Measurements from ENCODE around the gene CFAP20DC. TPM values are rescaled to one million over a fixed set of nuclear protein-coding genes. Genes with fewer than 3 reads are reported as not detected.

CFAP20DC gene
- total and polyA plus RNA-seq, 10 of the 15 experiments (the other 5 are each of a cell fraction or from before 2014, with no cell fraction given) = 0.53 to 11.6 (median 2.0) TPM

DNA sequence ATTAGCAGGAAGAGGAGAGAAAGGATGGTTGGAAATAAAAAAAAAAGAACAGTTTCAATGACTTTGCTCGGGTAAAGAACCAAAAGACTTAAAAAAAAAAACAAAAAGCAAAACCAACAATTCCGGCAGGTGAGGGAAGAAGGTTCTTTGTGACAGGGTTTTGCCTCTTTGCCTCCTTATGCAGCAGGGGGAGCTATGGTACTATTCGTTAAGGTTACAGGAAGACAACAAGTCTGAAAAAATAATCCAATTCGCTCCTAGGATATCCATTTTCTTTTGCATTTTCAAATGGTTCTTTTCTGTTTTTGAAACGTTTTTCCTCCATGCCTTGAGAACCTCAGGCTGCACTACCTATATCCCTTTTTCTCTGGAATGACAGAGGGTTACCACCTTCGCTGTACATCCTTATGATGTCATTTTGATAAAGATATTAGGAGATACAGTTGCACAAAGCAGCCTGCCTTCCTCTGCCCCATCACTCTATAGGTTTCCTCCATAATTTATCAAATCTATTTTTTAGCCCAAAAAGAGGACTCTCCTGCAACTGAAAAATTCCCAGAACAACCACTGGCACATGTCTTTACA lies 55.0 kb downstream of the CFAP20DC start:
- POLR2A ChIA-PET = interaction anchor here (1.1 kb wide), 1 partner anchor 48 kb away, joined by 3 read pairs; no protein-coding TSS in a partner anchor
- Histone ChIP-seq H3K79me2 (ENCODE audit: control insufficient read depth, insufficient read depth, low read length) (no peaks in the 10 kb centered on the region), H3K9ac (ENCODE audit: control insufficient read depth, insufficient read depth, low read length) (no peak overlapping the region), H3K36me3 (ENCODE audit: control insufficient read depth in 2 of 2, insufficient read depth in 2 of 2, low read length in 1 of 2) (no peaks in the 10 kb centered on the region), H3K4me3 (no peak overlapping the region), H4K20me1 (ENCODE audit: control insufficient read depth, insufficient read depth) (no peaks in the 10 kb centered on the region), H3K27ac (ENCODE audit: control insufficient read depth, insufficient read depth) (no peak overlapping the region), H3K4me1 (ENCODE audit: control insufficient read depth, insufficient read depth, low read length) (no peaks in the 10 kb centered on the region), H3K9me3 (replicated peaks; ENCODE audit: control insufficient read depth, insufficient read depth, low read length) (no peaks in the 10 kb centered on the region), H3K27me3 (replicated peaks in 1 of 2; ENCODE audit: control insufficient read depth in 2 of 2, insufficient read depth in 2 of 2, low read length in 1 of 2) (no peaks in the 10 kb centered on the region), H3K4me2 (ENCODE audit: control insufficient read depth, insufficient read depth) (no peak overlapping the region), H2AFZ (ENCODE audit: control insufficient read depth, low read depth, low read length) (no peak overlapping the region)
- intact Hi-C loops (cut with micrococcal nuclease; ENCODE audit: unreplicated experiment) (loop anchor here (1.0 to 10.0 kb wide), 5 partner anchors 58 to 860 kb away; no protein-coding TSS in a partner anchor), in situ Hi-C loops (cut with MboI) (no loop called here)
- 0% methylated on average over 6 of the region's 6 CpGs for WGBS (ENCODE audit: insufficient coverage, insufficient replicate concordance, low lambda C conversion rate, missing lambda C conversion rate)
- FAIRE-seq = peak; percentile 84
- no TSS peak for BruUV-seq (replicated peaks)
- ATAC-seq = peak; percentile 86
- SMC1A ChIA-PET (ENCODE audit: uncharacterized antibody, unreplicated experiment) = interaction anchor here (0.6 to 3.8 kb wide), 20 partner anchors 9 to 863 kb away, joined by 3 to 26 read pairs (median 3); no protein-coding TSS in a partner anchor
- DNase-seq (ENCODE audit: low read depth, low spot score) = peak; percentile 23
- CTCF ChIA-PET = interaction anchor here (0.6 to 7.5 kb wide), 22 partner anchors 9 to 1205 kb away, joined by 3 to 116 read pairs (median 4); no protein-coding TSS in a partner anchor
- no peak for TF ChIP-seq PML (IDR thresholded peaks at IDR 0.05; ENCODE audit: low read length)
- TF ChIP-seq SMC3 (IDR thresholded peaks at IDR 0.05; ENCODE audit: borderline replicate concordance, low read length) = peak; percentile 64
- TF ChIP-seq, protein P1, sequence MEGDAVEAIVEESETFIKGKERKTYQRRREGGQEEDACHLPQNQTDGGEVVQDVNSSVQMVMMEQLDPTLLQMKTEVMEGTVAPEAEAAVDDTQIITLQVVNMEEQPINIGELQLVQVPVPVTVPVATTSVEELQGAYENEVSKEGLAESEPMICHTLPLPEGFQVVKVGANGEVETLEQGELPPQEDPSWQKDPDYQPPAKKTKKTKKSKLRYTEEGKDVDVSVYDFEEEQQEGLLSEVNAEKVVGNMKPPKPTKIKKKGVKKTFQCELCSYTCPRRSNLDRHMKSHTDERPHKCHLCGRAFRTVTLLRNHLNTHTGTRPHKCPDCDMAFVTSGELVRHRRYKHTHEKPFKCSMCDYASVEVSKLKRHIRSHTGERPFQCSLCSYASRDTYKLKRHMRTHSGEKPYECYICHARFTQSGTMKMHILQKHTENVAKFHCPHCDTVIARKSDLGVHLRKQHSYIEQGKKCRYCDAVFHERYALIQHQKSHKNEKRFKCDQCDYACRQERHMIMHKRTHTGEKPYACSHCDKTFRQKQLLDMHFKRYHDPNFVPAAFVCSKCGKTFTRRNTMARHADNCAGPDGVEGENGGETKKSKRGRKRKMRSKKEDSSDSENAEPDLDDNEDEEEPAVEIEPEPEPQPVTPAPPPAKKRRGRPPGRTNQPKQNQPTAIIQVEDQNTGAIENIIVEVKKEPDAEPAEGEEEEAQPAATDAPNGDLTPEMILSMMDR (IDR thresholded peaks at IDR 0.05 in 2 of 3, conservative IDR thresholded peaks at IDR 0.05 in 1 of 3; ENCODE audit: control insufficient read depth in 2 of 3, extremely low read depth in 1 of 3, insufficient read depth in 1 of 3, low read depth in 3 of 3, low read length in 3 of 3) = peak; percentile 65 to 75 (median 72)
- no peak for TF ChIP-seq STAT1 (conservative IDR thresholded peaks at IDR 0.05)
- TF ChIP-seq PAX5 (IDR thresholded peaks at IDR 0.05; ENCODE audit: borderline replicate concordance, low read depth, low read length) = no peak
- TF ChIP-seq, protein P2, sequence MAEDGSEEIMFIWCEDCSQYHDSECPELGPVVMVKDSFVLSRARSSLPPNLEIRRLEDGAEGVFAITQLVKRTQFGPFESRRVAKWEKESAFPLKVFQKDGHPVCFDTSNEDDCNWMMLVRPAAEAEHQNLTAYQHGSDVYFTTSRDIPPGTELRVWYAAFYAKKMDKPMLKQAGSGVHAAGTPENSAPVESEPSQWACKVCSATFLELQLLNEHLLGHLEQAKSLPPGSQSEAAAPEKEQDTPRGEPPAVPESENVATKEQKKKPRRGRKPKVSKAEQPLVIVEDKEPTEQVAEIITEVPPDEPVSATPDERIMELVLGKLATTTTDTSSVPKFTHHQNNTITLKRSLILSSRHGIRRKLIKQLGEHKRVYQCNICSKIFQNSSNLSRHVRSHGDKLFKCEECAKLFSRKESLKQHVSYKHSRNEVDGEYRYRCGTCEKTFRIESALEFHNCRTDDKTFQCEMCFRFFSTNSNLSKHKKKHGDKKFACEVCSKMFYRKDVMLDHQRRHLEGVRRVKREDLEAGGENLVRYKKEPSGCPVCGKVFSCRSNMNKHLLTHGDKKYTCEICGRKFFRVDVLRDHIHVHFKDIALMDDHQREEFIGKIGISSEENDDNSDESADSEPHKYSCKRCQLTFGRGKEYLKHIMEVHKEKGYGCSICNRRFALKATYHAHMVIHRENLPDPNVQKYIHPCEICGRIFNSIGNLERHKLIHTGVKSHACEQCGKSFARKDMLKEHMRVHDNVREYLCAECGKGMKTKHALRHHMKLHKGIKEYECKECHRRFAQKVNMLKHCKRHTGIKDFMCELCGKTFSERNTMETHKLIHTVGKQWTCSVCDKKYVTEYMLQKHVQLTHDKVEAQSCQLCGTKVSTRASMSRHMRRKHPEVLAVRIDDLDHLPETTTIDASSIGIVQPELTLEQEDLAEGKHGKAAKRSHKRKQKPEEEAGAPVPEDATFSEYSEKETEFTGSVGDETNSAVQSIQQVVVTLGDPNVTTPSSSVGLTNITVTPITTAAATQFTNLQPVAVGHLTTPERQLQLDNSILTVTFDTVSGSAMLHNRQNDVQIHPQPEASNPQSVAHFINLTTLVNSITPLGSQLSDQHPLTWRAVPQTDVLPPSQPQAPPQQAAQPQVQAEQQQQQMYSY (CRISPR knock-in tag; IDR thresholded peaks at IDR 0.05) = no peak
- peak; percentile 19; the same call in 1 of the 2 replicates for TF ChIP-seq ATF7 (IDR thresholded peaks at IDR 0.05; ENCODE audit: low read depth)
- TF ChIP-seq RAD21 (IDR thresholded peaks at IDR 0.05; ENCODE audit: insufficient read depth, low read depth, low read length) = peak; percentile 73
- no peak for TF ChIP-seq EED (IDR thresholded peaks at IDR 0.05; ENCODE audit: low read depth)
- TF ChIP-seq RB1 (IDR thresholded peaks at IDR 0.05; ENCODE audit: borderline replicate concordance) = no peak
- TF ChIP-seq MYC (IDR thresholded peaks at IDR 0.05; ENCODE audit: insufficient read depth, insufficient read length, insufficient replicate concordance, low read length, severe bottlenecking) = no peak
- no peak for TF ChIP-seq CBX5 (IDR thresholded peaks at IDR 0.05; ENCODE audit: low read depth)
- TF ChIP-seq ZNF384 (IDR thresholded peaks at IDR 0.05; ENCODE audit: borderline replicate concordance, low read depth, low read length) = peak; percentile 20; the same call in 1 of the 2 replicates
- TF ChIP-seq NFYA (IDR thresholded peaks at IDR 0.05; ENCODE audit: borderline replicate concordance, low read depth, low read length) = no peak
- no peak for TF ChIP-seq TBL1XR1 (IDR thresholded peaks at IDR 0.05; ENCODE audit: low read depth, low read length)
- RAD21 ChIA-PET (ENCODE audit: unreplicated experiment) = interaction anchor here (0.7 to 6.5 kb wide), 8 partner anchors 12 to 863 kb away, joined by 3 to 67 read pairs (median 6); no protein-coding TSS in a partner anchor
